ENCODE data around the gene UFSP1.

DNA sequence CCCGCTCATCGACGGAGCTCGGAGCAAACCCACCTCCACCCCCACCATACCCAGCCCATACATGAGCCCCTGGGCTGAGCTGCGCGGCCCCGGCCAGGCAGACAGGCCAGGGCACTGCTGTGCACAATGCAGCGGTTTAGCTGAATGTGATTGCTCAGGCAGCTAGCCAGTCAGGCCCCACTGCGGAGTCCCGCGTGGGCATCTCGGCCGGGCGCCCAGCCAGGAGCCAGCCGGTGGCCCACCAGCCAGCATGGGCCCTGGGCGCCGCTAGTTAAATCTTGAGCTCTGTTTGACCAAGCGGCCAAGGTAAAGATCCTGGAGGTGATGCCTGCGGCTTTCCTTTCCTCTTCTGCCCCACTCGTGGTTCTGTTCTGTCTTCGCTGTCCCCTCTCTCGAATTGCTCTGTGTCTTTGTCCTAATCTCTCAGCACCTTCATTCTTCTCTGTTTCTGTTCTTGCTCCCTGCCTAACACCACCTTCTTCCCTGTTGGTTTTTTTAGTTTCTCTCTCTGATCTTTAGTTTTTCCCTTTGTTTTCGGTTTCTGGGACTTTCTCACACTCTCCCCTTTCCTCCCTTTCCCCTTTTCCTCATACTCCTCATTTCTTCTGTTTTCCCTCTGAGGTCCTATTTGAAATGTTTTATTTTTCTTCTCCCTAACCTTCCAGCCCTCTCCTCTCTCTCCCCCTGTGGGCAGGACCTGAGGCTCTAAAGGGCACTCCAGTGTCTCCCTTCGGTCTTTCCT, 6.6 kb downstream of the UFSP1 start:
- TF ChIP-seq ZNF570 (CRISPR knock-in tag; IDR thresholded peaks at IDR 0.05; ENCODE audit: borderline replicate concordance) (no peak), RFX5 (IDR thresholded peaks at IDR 0.05; ENCODE audit: low read depth, low read length) (no peak), ZNF781 (CRISPR knock-in tag; IDR thresholded peaks at IDR 0.05; ENCODE audit: borderline replicate concordance, not compliant biosample characterization) (no peak), ZNF296 (CRISPR knock-in tag; conservative IDR thresholded peaks at IDR 0.05) (no peak), ATF2 (CRISPR knock-in tag; IDR thresholded peaks at IDR 0.05) (no peak), ZNF776 (CRISPR knock-in tag; IDR thresholded peaks at IDR 0.05) (no peak), MAX (IDR thresholded peaks at IDR 0.05) (no peak), HNRNPLL (IDR thresholded peaks at IDR 0.05; ENCODE audit: low read depth, low read length, poor library complexity, severe bottlenecking) (no peak)
- TF ChIP-seq, protein P1, sequence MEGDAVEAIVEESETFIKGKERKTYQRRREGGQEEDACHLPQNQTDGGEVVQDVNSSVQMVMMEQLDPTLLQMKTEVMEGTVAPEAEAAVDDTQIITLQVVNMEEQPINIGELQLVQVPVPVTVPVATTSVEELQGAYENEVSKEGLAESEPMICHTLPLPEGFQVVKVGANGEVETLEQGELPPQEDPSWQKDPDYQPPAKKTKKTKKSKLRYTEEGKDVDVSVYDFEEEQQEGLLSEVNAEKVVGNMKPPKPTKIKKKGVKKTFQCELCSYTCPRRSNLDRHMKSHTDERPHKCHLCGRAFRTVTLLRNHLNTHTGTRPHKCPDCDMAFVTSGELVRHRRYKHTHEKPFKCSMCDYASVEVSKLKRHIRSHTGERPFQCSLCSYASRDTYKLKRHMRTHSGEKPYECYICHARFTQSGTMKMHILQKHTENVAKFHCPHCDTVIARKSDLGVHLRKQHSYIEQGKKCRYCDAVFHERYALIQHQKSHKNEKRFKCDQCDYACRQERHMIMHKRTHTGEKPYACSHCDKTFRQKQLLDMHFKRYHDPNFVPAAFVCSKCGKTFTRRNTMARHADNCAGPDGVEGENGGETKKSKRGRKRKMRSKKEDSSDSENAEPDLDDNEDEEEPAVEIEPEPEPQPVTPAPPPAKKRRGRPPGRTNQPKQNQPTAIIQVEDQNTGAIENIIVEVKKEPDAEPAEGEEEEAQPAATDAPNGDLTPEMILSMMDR (CRISPR knock-in tag; IDR thresholded peaks at IDR 0.05): no peak

All from HepG2 (cell line).